A549 (cell line): ENCODE data around the gene ZBED4. TPM values are rescaled to one million over a fixed set of nuclear protein-coding genes. Genes with fewer than 3 reads are reported as not detected.

Source experiments
- ATAC-seq, 2 experiments: fragments of 200-7000 bp in 1 of 2; fragments of >200 bp in 1 of 2; cut with Nextera tagmentation in 1 of 2; cut with Tn5 transposase in 1 of 2; 3 replicates each; pipeline versions ENCODE4 v1.8.0 to v1.9.1; 2018 to 2020; ENCODE audit warnings: mild to moderate bottlenecking in 1 of 2, moderate library complexity in 1 of 2
- CTCF ChIA-PET: fragments of 300-600 bp; sonication (Branson Sonifier 250); formaldehyde crosslinking; extraction: SDS; loops from one replicate; lab custom pipeline; 2021; ENCODE audit warnings: antibody characterized with exemption, inconsistent platforms; lab: Yijun Ruan, JAX
- POLR2A ChIA-PET: fragments of 350-600 bp; formaldehyde crosslinking; extraction: SDS; loops from one replicate; lab custom pipeline; 2021; ENCODE audit warnings: antibody characterized with exemption, inconsistent platforms; lab: Yijun Ruan, JAX
- DNase-seq, 2 experiments: peaks; one replicate each; pipeline versions ENCODE4 v3.0.0 to v3.0.0-alpha.2; 2011 to 2016; ENCODE audit warnings: low read depth in 1 of 2, low spot score in 1 of 2
- FAIRE-seq: peaks from 2 replicates; lab custom pipeline; 2011; peaks lifted over from hg19 to GRCh38; lab: Jason Lieb, UNC
- H3K27ac ChIP-seq, 2 experiments: fragments of >200 bp; sonication (Bioruptor Twin); formaldehyde crosslinking; 3 replicates each; pipeline ENCODE4 v1.5.1; 2016 to 2017
- H3K4me1 ChIP-seq: fragments of >200 bp; sonication (Bioruptor Twin); formaldehyde crosslinking; 3 replicates; pipeline ENCODE4 v1.6.1; 2016
- H3K4me2 ChIP-seq: fragments of >200 bp; sonication (Bioruptor Twin); formaldehyde crosslinking; 3 replicates; pipeline ENCODE4 v1.6.1; 2016
- H3K4me3 ChIP-seq: fragments of >200 bp; sonication (Bioruptor Twin); formaldehyde crosslinking; 3 replicates; pipeline ENCODE4 v1.5.1; 2016
- H3K9me3 ChIP-seq: fragments of >200 bp; sonication (Bioruptor Twin); formaldehyde crosslinking; 3 replicates; pipeline ENCODE4 v1.6.1; 2016
- CBX2 ChIP-seq: fragments of 200-600 bp; sonication (generic); IDR thresholded peaks from 2 replicates; pipeline ENCODE4 v1.6.1; 2016; ENCODE audit warnings: low read depth, mild to moderate bottlenecking, borderline replicate concordance
- CBX8 ChIP-seq: fragments of 200-600 bp; sonication (generic); IDR thresholded peaks from 2 replicates; pipeline ENCODE4 v1.6.1; 2016
- CHD2 ChIP-seq: fragments of 150-350 bp; IDR thresholded peaks from 2 replicates; pipeline ENCODE4 v1.6.1; 2014; ENCODE audit warnings: low read length; ENCODE audit not compliant: partially characterized antibody
- CHD4 ChIP-seq: fragments of 200-600 bp; sonication (generic); IDR thresholded peaks from 2 replicates; pipeline ENCODE4 v1.6.1; 2016; ENCODE audit warnings: antibody characterized with exemption, mild to moderate bottlenecking, borderline replicate concordance
- EHF ChIP-seq: fragments of 250-450 bp; sonication (Bioruptor Pico); IDR thresholded peaks from 2 replicates; pipeline ENCODE4 v1.5.0; 2020; ENCODE audit warnings: mild to moderate bottlenecking
- ELK1 ChIP-seq: fragments of 150-350 bp; IDR thresholded peaks from 2 replicates; pipeline ENCODE4 v1.6.1; 2014; ENCODE audit warnings: low read depth, mild to moderate bottlenecking, low read length
- EP300 ChIP-seq, 2 experiments: fragments of >200 bp; sonication (Bioruptor Twin); formaldehyde crosslinking; IDR thresholded peaks; 2 replicates in 1 of 2; 3 replicates in 1 of 2; pipeline ENCODE4 v1.6.1; 2016 to 2017
- FOSB ChIP-seq: fragments of 250-450 bp; sonication (Bioruptor Pico); IDR thresholded peaks from 2 replicates; pipeline ENCODE4 v1.5.0; 2020; ENCODE audit warnings: mild to moderate bottlenecking, moderate library complexity
- FOSL2 ChIP-seq, 2 experiments: fragments of 450-650 bp in 1 of 2; fragments of >200 bp in 1 of 2; sonication (Bioruptor Twin) in 1 of 2; formaldehyde crosslinking; IDR thresholded peaks; 2 replicates each; pipeline versions ENCODE4 v1.5.0 to v1.6.1; 2016 to 2020; ENCODE audit warnings: mild to moderate bottlenecking in 1 of 2, moderate library complexity in 1 of 2
- GATA3 ChIP-seq: IDR thresholded peaks from 2 replicates; pipeline ENCODE4 v1.6.1; 2012; ENCODE audit warnings: borderline replicate concordance
- HOXB13 ChIP-seq: fragments of 250-450 bp; sonication (Bioruptor Pico); IDR thresholded peaks from 2 replicates; pipeline ENCODE4 v1.5.0; 2020; ENCODE audit warnings: low read depth, mild to moderate bottlenecking, moderate library complexity
- JUN ChIP-seq, 2 experiments: fragments of >200 bp; sonication (Bioruptor Twin); formaldehyde crosslinking; IDR thresholded peaks; 2 replicates in 1 of 2; 3 replicates in 1 of 2; pipeline ENCODE4 v1.6.1; 2016 to 2017
- MAZ ChIP-seq: fragments of 150-350 bp; IDR thresholded peaks from 2 replicates; pipeline ENCODE4 v1.6.1; 2014; ENCODE audit warnings: antibody characterized with exemption, low read depth, low read length, borderline replicate concordance
- MYC ChIP-seq: IDR thresholded peaks from 2 replicates; pipeline ENCODE4 v1.6.1; 2012; ENCODE audit warnings: mild to moderate bottlenecking, inconsistent platforms, low read length, improper control_type of control experiment, borderline replicate concordance
- PHF8 ChIP-seq: fragments of 200-600 bp; sonication (generic); IDR thresholded peaks from 2 replicates; pipeline ENCODE4 v1.6.1; 2016; ENCODE audit warnings: low read depth, mild to moderate bottlenecking, antibody characterized with exemption, moderate library complexity, borderline replicate concordance
- POLR2A ChIP-seq: IDR thresholded peaks from 2 replicates; pipeline ENCODE4 v1.6.1; 2012; ENCODE audit warnings: mild to moderate bottlenecking, low read length
- POLR2AphosphoS2 ChIP-seq: conservative IDR thresholded peaks from 2 replicates; pipeline ENCODE4 v1.6.1; 2012; ENCODE audit warnings: low read length, improper control_type of control experiment, inconsistent platforms
- RFX5 ChIP-seq: fragments of 450-650 bp; IDR thresholded peaks from 2 replicates; pipeline ENCODE4 v1.7.1; 2014; ENCODE audit warnings: antibody characterized with exemption, mild to moderate bottlenecking, moderate library complexity
- TFCP2L1 ChIP-seq: fragments of 250-450 bp; sonication (Bioruptor Pico); IDR thresholded peaks from 2 replicates; pipeline ENCODE4 v1.5.0; 2021; ENCODE audit warnings: mild to moderate bottlenecking
- USF2 ChIP-seq: fragments of 450-650 bp; IDR thresholded peaks from 2 replicates; pipeline ENCODE4 v1.6.1; 2014; ENCODE audit warnings: antibody characterized with exemption
- WGBS: methylation state at CpG from one replicate; pipeline ENCODE4 v1.1.6; 2017; ENCODE audit errors: missing lambda C conversion rate; 5-methylcytosine and 5-hydroxymethylcytosine counted together
- polyA plus RNA-seq, 4 experiments: library from polyadenylated mRNA; depleted of rRNA in 3 of 4; stranded (reverse); fragments of >200 nt; fragmentation: RNase III in 1 of 4; extraction: RNeasy Plus Mini Kit Qiagen cat#74134 plus additional on column Dnase treatment in 1 of 4; gene quantifications; 2 replicates in 3 of 4; 3 replicates in 1 of 4; pipeline ENCODE4 v1.2.3, GENCODE V29; 2011 to 2017

ZBED4 gene
- polyA plus RNA-seq, 2 of the 4 experiments (the other 2 are of a cell fraction) = 8.6 to 9.5 TPM

- TF ChIP-seq GATA3 = no peak
- no peak for TF ChIP-seq USF2
- no peak for TF ChIP-seq CBX2
- TF ChIP-seq POLR2A = no peak
- no peak for TF ChIP-seq MYC
- TF ChIP-seq FOSB (CRISPR knock-in tag) = no peak
- TF ChIP-seq CHD4 = no peak
- no peak for TF ChIP-seq JUN (IDR thresholded peaks at IDR 0.05)
- no peak for TF ChIP-seq HOXB13
- no peak for TF ChIP-seq EP300 (IDR thresholded peaks at IDR 0.05)
- no peak for TF ChIP-seq CBX8
- TF ChIP-seq CHD2 = no peak
- ChIA-PET CTCF (no interaction called here), POLR2A (no interaction called here)
- 83% methylated on average over 11 of the region's 11 CpGs for WGBS
- Histone ChIP-seq H3K9me3 (no peaks in the 10 kb centered on the region), H3K4me1 (peaks cover 5% of the 10 kb centered on the region; the same call in 1 of the 3 replicates), H3K27ac (no peak overlapping the region), H3K4me2 (no peak overlapping the region), H3K4me3 (no peak overlapping the region)
- no peak for ATAC-seq
- no peak for DNase-seq
- FAIRE-seq = no peak
These were observed 63.2 kb downstream of the ZBED4 start for GRCh38 chr22:49916831-49917230.

GRCh38 chr22:49917974-49918910 is 64.6 kb downstream of the ZBED4 start, which contains the start of the genes ALG12 and CRELD2:
Gene ALG12, minus strand, starts transcription at chr22:49918438. Its CDS starts 4,673 bp downstream, at chr22:49913765.
Gene CRELD2, plus strand, starts transcription at chr22:49918634. Its CDS starts 136 bp downstream, at chr22:49918770.
- POLR2A ChIA-PET = interaction anchor here (0.9 kb wide), 1 partner anchor 112 kb away, joined by 3 read pairs; no protein-coding TSS in a partner anchor
- peak; percentile 87 to 94 for DNase-seq
- no CpG with 5 or more reads among the region's 103 CpGs for WGBS
- FAIRE-seq = no peak
- Histone ChIP-seq H3K4me2 (peak within 1 kb of the TSS; percentile 95), H3K27ac (peak within 1 kb of the TSS; percentile 88 to 97), H3K4me3 (peak within 1 kb of the TSS; percentile 87), H3K4me1 (peaks cover 5% of the 10 kb centered on the region; the same call in 1 of the 3 replicates), H3K9me3 (no peaks in the 10 kb centered on the region)
- peak; percentile 95 to 99 for ATAC-seq
- TF ChIP-seq TFCP2L1 (CRISPR knock-in tag) (no peak), JUN (IDR thresholded peaks at IDR 0.05) (peak in 1 of 2 experiments; percentile 45; a peak in 1 of 5 replicates), FOSL2 (IDR thresholded peaks at IDR 0.05) (no peak), FOSL2 (CRISPR knock-in tag; IDR thresholded peaks at IDR 0.05) (no peak), PHF8 (peak; percentile 65; the same call in 1 of the 2 replicates), MAZ (0 out of 2 replicates have a peak, but pooled peaks have one; percentile 18), EP300 (IDR thresholded peaks at IDR 0.05) (no peak), CHD2 (no peak), POLR2AphosphoS2 (no peak), RFX5 (peak; percentile 46; the same call in 1 of the 2 replicates), ELK1 (no peak), POLR2A (peak; percentile 84), EHF (CRISPR knock-in tag) (no peak), CBX2 (no peak)
- CTCF ChIA-PET = no interaction called here
